Gastrocnemius medialis (tissue), 4 donors: ENCODE measurements around the gene ZMYND8. TPM values are rescaled to one million over a fixed set of nuclear protein-coding genes. Genes with fewer than 3 reads are reported as not detected.

Experiments used
- ATAC-seq, 2 donors: fragments of 150-250 bp; one replicate each; pipeline ENCODE4 v1.9.1; 2016
- DNase-seq, 2 donors: peaks; one replicate each; pipeline ENCODE4 v3.0.0-alpha.2; 2019
- H3K27ac ChIP-seq, 4 donors: fragments of 200-600 bp; sonication (generic); 1 replicate in 1 of 4; 2 replicates in 3 of 4; pipeline ENCODE4 v1.5.1; 2016 to 2018; ENCODE audit warnings: mild to moderate bottlenecking in 2 of 4, moderate library complexity in 1 of 4
- H3K27me3 ChIP-seq, 3 donors: fragments of 200-600 bp; sonication (generic) in 2 of 3; 1 replicate in 1 of 3; 2 replicates in 2 of 3; pipeline versions ENCODE4 v1.5.1 to v1.6.0; 2016 to 2019; ENCODE audit warnings: mild to moderate bottlenecking in 1 of 3, moderate library complexity in 1 of 3
- H3K36me3 ChIP-seq, 2 donors: fragments of 200-600 bp; sonication (generic) in 1 of 2; one replicate each; pipeline ENCODE4 v1.5.1; 2017 to 2018
- H3K4me1 ChIP-seq, 2 donors: fragments of 200-600 bp; sonication (generic) in 1 of 2; one replicate each; pipeline ENCODE4 v1.5.1; 2016 to 2017; ENCODE audit warnings: mild to moderate bottlenecking in 2 of 2
- H3K4me3 ChIP-seq, 4 donors: fragments of 200-600 bp; sonication (generic) in 3 of 4; 1 replicate in 1 of 4; 2 replicates in 3 of 4; pipeline ENCODE4 v1.5.1; 2016 to 2019; ENCODE audit warnings: mild to moderate bottlenecking in 2 of 4
- H3K9me3 ChIP-seq, 3 donors: fragments of 200-600 bp; sonication (generic) in 2 of 3; 1 replicate in 1 of 3; 2 replicates in 2 of 3; pipeline ENCODE4 v1.5.1; 2016 to 2019
- POLR2A ChIP-seq, 2 donors: fragments of 450-650 bp; IDR thresholded peaks; one replicate each; pipeline ENCODE4 v1.6.1; 2017; ENCODE audit warnings: antibody characterized with exemption in 2 of 2, mild to moderate bottlenecking in 2 of 2, moderate library complexity in 2 of 2
- in situ Hi-C, 4 donors: fragments of 200-750 bp; cut with MboI; loops; one replicate each; pipeline versions ENCODE4 v1.15.0 to v1.8.0; 2017; ENCODE audit warnings: low sequenced_read_pairs in 4 of 4
- intact Hi-C: fragments of 100-400 bp; cut with DNase I; formaldehyde crosslinking; loops from one replicate; pipeline ENCODE4 v1.15.1; 2023; ENCODE audit warnings: low total_unique reads
- total RNA-seq, 4 donors: library from RNA; depleted of rRNA; stranded (reverse); fragments of >200 nt; gene quantifications; one replicate each; pipeline versions ENCODE4 v1.1.0 to v1.2.3, GENCODE V29; 2016
- TF ChIP-seq, protein P1 (sequence below), 5 experiments: fragments of 450-650 bp in 3 of 5; fragments of 200-600 bp in 2 of 5; sonication (generic) in 2 of 5; IDR thresholded peaks in 4 of 5; conservative IDR thresholded peaks in 1 of 5; 1 replicate in 4 of 5; 2 replicates in 1 of 5; pipeline ENCODE4 v1.5.1; 2016 to 2019; ENCODE audit warnings: antibody characterized with exemption in 5 of 5, mild to moderate bottlenecking in 3 of 5, moderate library complexity in 3 of 5

The ZMYND8 gene
- total RNA-seq, 4 donors from 2014 or later, result 15.1 to 32.2 (median 19.7) TPM

DNA sequence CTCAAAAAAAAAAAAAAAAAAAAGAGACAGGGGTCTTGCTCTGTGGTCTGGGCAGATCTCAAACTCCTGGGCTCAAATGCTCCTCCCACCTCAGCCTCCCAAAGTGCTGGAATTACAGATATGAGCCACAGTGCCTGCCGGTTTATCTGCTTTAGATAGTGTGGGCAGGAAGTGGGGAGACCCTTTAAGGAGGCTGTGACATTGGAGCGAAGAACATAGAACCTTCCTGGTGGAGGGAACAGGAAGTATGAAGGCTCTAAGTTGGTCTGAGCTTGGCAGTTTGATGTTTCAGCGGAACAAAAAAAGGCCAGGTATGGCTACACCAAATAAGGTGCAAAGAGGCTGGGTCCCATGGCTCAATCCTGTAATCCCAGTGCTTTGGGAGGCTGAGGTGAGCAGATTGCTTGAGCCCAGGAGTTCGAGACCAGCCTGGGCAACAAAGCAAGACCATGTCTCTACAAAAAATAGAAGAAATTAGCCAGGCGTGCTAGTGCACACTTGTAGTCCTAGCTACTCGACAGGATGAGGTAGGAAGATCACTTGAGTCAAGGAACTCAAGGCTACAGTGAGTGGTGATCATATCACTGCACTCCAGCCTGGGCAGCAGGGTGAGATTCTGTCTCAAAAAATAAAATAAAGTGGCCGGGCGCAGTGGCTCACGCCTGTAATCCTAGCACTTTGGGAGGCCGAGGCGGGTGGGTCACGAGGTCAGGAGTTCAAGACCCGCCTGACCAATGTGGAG lies 8.7 kb upstream of the ZMYND8 start:
- Histone ChIP-seq H3K27me3 (no peaks in the 10 kb centered on the region), H3K4me1 (peaks cover 23 to 24% of the 10 kb centered on the region in 2 donors), H3K27ac (no peak overlapping the region), H3K4me3 (no peak overlapping the region), H3K36me3 (no peaks in the 10 kb centered on the region), H3K9me3 (no peaks in the 10 kb centered on the region)
- DNase-seq, result no peak
- ATAC-seq, result no peak
- TF ChIP-seq, protein P1, sequence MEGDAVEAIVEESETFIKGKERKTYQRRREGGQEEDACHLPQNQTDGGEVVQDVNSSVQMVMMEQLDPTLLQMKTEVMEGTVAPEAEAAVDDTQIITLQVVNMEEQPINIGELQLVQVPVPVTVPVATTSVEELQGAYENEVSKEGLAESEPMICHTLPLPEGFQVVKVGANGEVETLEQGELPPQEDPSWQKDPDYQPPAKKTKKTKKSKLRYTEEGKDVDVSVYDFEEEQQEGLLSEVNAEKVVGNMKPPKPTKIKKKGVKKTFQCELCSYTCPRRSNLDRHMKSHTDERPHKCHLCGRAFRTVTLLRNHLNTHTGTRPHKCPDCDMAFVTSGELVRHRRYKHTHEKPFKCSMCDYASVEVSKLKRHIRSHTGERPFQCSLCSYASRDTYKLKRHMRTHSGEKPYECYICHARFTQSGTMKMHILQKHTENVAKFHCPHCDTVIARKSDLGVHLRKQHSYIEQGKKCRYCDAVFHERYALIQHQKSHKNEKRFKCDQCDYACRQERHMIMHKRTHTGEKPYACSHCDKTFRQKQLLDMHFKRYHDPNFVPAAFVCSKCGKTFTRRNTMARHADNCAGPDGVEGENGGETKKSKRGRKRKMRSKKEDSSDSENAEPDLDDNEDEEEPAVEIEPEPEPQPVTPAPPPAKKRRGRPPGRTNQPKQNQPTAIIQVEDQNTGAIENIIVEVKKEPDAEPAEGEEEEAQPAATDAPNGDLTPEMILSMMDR (IDR thresholded peaks at IDR 0.05 in 4 of 5, conservative IDR thresholded peaks at IDR 0.05 in 1 of 5), result no peak
- in situ Hi-C loops (loop anchor here in 1 of 4 donors (10.0 kb wide), 1 partner anchor 50 kb away; no protein-coding TSS in a partner anchor), intact Hi-C loops (no loop called here)

GRCh38 chr20:47362361-47363219 lies 6.1 kb upstream of the ZMYND8 start:
- ATAC-seq (no peak), DNase-seq (no peak)
- H3K36me3 ChIP-seq, result no peaks in the 10 kb centered on the region
- TF ChIP-seq POLR2A (IDR thresholded peaks at IDR 0.05), result no peak
- TF ChIP-seq, protein P1 (IDR thresholded peaks at IDR 0.05 in 4 of 5, conservative IDR thresholded peaks at IDR 0.05 in 1 of 5), result no peak
- intact Hi-C loops (no loop called here), in situ Hi-C loops (loop anchor here in 1 of 4 donors (10.0 kb wide), 1 partner anchor 48 kb away; no protein-coding TSS in a partner anchor)
- H3K4me1 ChIP-seq, result peaks cover 49 to 50% of the 10 kb centered on the region in 2 donors
- H3K4me3 ChIP-seq, result no peak overlapping the region
- no peaks in the 10 kb centered on the region for H3K9me3 ChIP-seq
- H3K27ac ChIP-seq, result peak overlapping the region; percentile 96 to 100 (median 97)
- no peaks in the 10 kb centered on the region for H3K27me3 ChIP-seq

DNA sequence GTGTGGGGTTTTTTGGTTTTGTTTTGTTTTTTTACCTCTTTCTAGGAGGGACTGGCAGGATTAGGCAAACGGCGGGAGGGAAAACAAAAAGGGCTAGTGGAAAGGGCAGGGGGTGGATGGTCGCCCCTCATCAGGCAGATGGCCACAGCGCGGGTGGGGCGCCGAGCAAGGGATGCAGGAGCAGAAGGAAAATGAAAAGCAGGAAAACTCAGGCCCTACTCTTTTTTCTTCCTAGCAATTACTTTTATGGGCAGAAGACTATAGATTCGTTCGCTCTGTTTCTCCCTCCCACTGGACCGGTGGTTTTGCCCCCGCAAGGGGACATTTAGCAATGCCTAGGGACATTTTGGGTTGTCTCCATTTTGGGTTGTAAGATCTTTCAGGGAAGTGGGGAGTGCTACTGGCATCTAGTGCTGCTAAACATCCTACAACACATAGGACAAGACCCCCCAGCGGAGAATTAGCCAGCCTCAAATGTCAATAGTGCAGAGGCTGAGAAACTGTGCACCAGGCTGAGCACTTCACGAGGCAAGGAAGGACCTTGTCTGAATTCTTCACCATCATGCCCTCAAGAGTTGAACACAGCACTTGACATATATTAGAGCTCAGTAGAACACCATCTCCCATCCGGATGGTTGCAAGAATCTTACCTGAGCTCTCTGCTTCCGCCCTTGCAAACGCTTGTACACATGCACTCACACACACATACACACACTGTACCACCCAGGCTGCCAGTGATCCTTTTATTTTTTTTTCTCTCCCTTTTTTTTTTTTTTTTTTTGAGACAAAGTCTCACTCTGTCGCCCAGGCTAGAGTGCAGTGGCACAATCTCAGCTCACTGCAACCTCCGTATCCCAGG lies 4.8 kb upstream of the ZMYND8 start:
- Histone ChIP-seq H3K9me3 (no peaks in the 10 kb centered on the region), H3K4me1 (peaks cover 61 to 62% of the 10 kb centered on the region in 2 donors), H3K27ac (peak overlapping the region; percentile 96 to 100 (median 97)), H3K4me3 (peak overlapping the region in 3 of 4 donors; percentile 23 to 39 (median 37)), H3K36me3 (no peaks in the 10 kb centered on the region), H3K27me3 (no peaks in the 10 kb centered on the region)
- ATAC-seq (no peak), DNase-seq (no peak)
- intact Hi-C loops, result no loop called here
- TF ChIP-seq POLR2A (IDR thresholded peaks at IDR 0.05), result no peak
- TF ChIP-seq, protein P1 (IDR thresholded peaks at IDR 0.05 in 4 of 5, conservative IDR thresholded peaks at IDR 0.05 in 1 of 5), result no peak
- in situ Hi-C loops, result loop anchor here in 1 of 4 donors (10.0 kb wide), 1 partner anchor 46 kb away; no protein-coding TSS in a partner anchor

DNA sequence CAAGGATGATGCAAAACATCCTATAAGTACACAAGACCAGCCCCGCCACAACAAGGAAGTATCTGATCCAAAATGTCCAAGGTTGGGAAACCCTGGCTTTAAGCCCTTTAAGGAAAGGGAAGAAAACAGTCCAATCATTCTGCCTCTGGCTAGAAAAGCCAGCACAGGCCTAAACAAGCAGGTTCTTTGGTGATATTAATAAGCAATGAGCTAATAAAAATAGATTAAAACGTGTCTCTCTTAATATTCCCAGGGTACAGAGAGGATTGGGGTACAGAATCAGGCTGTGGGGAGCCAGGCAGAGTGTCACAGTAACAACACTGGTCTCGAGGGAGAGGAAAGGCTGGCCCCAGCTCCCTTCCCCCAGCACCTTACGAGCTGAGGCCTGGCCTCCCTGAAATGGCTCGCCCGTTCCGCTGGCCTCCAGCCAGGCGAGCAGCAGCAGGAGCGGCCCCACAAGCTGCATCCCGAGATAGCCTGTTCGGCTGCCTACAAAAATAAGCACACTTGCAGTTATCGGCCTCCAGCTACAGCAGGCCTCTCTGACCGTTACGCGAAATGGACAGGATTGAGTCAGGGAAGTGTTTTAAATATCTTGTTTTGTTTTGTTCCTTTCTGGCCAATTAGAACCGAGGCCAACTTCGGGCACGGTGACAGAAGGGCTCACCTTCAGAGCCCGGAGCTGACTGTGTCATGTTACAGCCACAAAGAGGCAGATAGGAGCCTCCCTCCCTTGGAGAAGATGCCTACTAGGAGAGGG lies 4.0 kb upstream of the ZMYND8 start:
- H3K27me3 ChIP-seq, result no peaks in the 10 kb centered on the region
- H3K4me3 ChIP-seq, result peak overlapping the region; percentile 23 to 41 (median 38)

More for the DNA sequence above, 4.0 kb upstream of the ZMYND8 start:
- peak; percentile 88 to 92 for DNase-seq
- intact Hi-C loops, result no loop called here
- in situ Hi-C loops, result loop anchor here in 1 of 4 donors (10.0 kb wide), 1 partner anchor 46 kb away; no protein-coding TSS in a partner anchor
- TF ChIP-seq, protein P1 (IDR thresholded peaks at IDR 0.05 in 4 of 5, conservative IDR thresholded peaks at IDR 0.05 in 1 of 5), result no peak
- TF ChIP-seq POLR2A (IDR thresholded peaks at IDR 0.05), result peak; percentile 63 to 88
- peak overlapping the region; percentile 96 to 100 (median 97) for H3K27ac ChIP-seq
- no peaks in the 10 kb centered on the region for H3K9me3 ChIP-seq
- H3K4me1 ChIP-seq, result peaks cover 69 to 70% of the 10 kb centered on the region in 2 donors
- no peaks in the 10 kb centered on the region for H3K36me3 ChIP-seq
- peak; percentile 34 to 53 for ATAC-seq
